ENCODE measurements around the gene PDSS2.

PDSS2 gene

GRCh38 chr6:107319906-107320530, 139.3 kb downstream of the PDSS2 start:
- Histone ChIP-seq H3K27ac (ENCODE audit: low read length) (no peak overlapping the region), H3K27me3 (ENCODE audit: insufficient read depth, low read length, poor library complexity) (no peaks in the 10 kb centered on the region), H3K79me2 (ENCODE audit: insufficient read depth, low read length) (no peaks in the 10 kb centered on the region), H3K4me2 (ENCODE audit: insufficient read depth, low read length) (no peak overlapping the region), H3K9me3 (ENCODE audit: insufficient read depth, low read length, severe bottlenecking) (no peaks in the 10 kb centered on the region), H3K36me3 (ENCODE audit: insufficient read depth, low read length) (no peaks in the 10 kb centered on the region), H2AFZ (ENCODE audit: low read depth, low read length) (no peak overlapping the region), H4K20me1 (ENCODE audit: insufficient read depth, low read length) (no peaks in the 10 kb centered on the region), H3K4me1 (ENCODE audit: insufficient read depth, low read length) (no peaks in the 10 kb centered on the region), H3K4me3 (ENCODE audit: low read depth in 1 of 2, low read length in 2 of 2) (no peak overlapping the region), H3K9ac (ENCODE audit: low read depth, low read length) (no peak overlapping the region)
- no peak for DNase-seq
- no peak for ATAC-seq (ENCODE audit: insufficient read depth, low read depth)
- TF ChIP-seq CTCF (IDR thresholded peaks at IDR 0.05; ENCODE audit: borderline replicate concordance, extremely low read depth, low read length, poor library complexity, severe bottlenecking): no peak
- TF ChIP-seq EZH2 (IDR thresholded peaks at IDR 0.05; ENCODE audit: borderline replicate concordance, low read depth, low read length, severe bottlenecking): no peak

- no peak overlapping the region for H3K27ac ChIP-seq (ENCODE audit: low read length)
Measured at GRCh38 chr6:107318100-107318736, 141.1 kb downstream of the PDSS2 start.

GRCh38 chr6:107315114-107315513, 144.2 kb downstream of the PDSS2 start:
- no peaks in the 10 kb centered on the region for H3K79me2 ChIP-seq (ENCODE audit: insufficient read depth, low read length)
- no peaks in the 10 kb centered on the region for H3K9me3 ChIP-seq (ENCODE audit: insufficient read depth, low read length, severe bottlenecking)
- ATAC-seq (ENCODE audit: insufficient read depth, low read depth) (no peak), DNase-seq (no peak)
- H3K4me1 ChIP-seq (ENCODE audit: insufficient read depth, low read length): no peaks in the 10 kb centered on the region
- no peak overlapping the region for H2AFZ ChIP-seq (ENCODE audit: low read depth, low read length)
- H3K4me2 ChIP-seq (ENCODE audit: insufficient read depth, low read length): no peak overlapping the region
- no peaks in the 10 kb centered on the region for H3K27me3 ChIP-seq (ENCODE audit: insufficient read depth, low read length, poor library complexity)
- no peak overlapping the region for H3K9ac ChIP-seq (ENCODE audit: low read depth, low read length)
- no peaks in the 10 kb centered on the region for H3K36me3 ChIP-seq (ENCODE audit: insufficient read depth, low read length)
- no peak overlapping the region for H3K4me3 ChIP-seq (ENCODE audit: low read depth in 1 of 2, low read length in 2 of 2)
- H3K27ac ChIP-seq (ENCODE audit: low read length): no peak overlapping the region
- TF ChIP-seq CTCF (IDR thresholded peaks at IDR 0.05; ENCODE audit: borderline replicate concordance, extremely low read depth, low read length, poor library complexity, severe bottlenecking) (no peak), EZH2 (IDR thresholded peaks at IDR 0.05; ENCODE audit: borderline replicate concordance, low read depth, low read length, severe bottlenecking) (no peak)
- H4K20me1 ChIP-seq (ENCODE audit: insufficient read depth, low read length): no peaks in the 10 kb centered on the region

More at GRCh38 chr6:107318100-107318736, 141.1 kb downstream of the PDSS2 start:
- H3K4me1 ChIP-seq (ENCODE audit: insufficient read depth, low read length): no peaks in the 10 kb centered on the region
- ATAC-seq (ENCODE audit: insufficient read depth, low read depth) (peak; percentile 98), DNase-seq (peak; percentile 63)
- no peak overlapping the region for H3K4me3 ChIP-seq (ENCODE audit: low read depth in 1 of 2, low read length in 2 of 2)
- H2AFZ ChIP-seq (ENCODE audit: low read depth, low read length): no peak overlapping the region
- no peaks in the 10 kb centered on the region for H3K36me3 ChIP-seq (ENCODE audit: insufficient read depth, low read length)
- no peaks in the 10 kb centered on the region for H4K20me1 ChIP-seq (ENCODE audit: insufficient read depth, low read length)
- TF ChIP-seq CTCF (IDR thresholded peaks at IDR 0.05; ENCODE audit: borderline replicate concordance, extremely low read depth, low read length, poor library complexity, severe bottlenecking) (peak; percentile 83), EZH2 (IDR thresholded peaks at IDR 0.05; ENCODE audit: borderline replicate concordance, low read depth, low read length, severe bottlenecking) (no peak)
- H3K9me3 ChIP-seq (ENCODE audit: insufficient read depth, low read length, severe bottlenecking): no peaks in the 10 kb centered on the region
- no peaks in the 10 kb centered on the region for H3K27me3 ChIP-seq (ENCODE audit: insufficient read depth, low read length, poor library complexity)
- H3K9ac ChIP-seq (ENCODE audit: low read depth, low read length): no peak overlapping the region
- H3K79me2 ChIP-seq (ENCODE audit: insufficient read depth, low read length): no peaks in the 10 kb centered on the region
- no peak overlapping the region for H3K4me2 ChIP-seq (ENCODE audit: insufficient read depth, low read length)
